HepG2 (cell line): ENCODE results near the gene SEPTIN10. TPM values are rescaled to one million over a fixed set of nuclear protein-coding genes. Genes with fewer than 3 reads are reported as not detected.

ENCODE experiments used
- BHLHE40 ChIP-seq: IDR thresholded peaks from 2 replicates; pipeline ENCODE4 v1.6.1; 2011; ENCODE audit warnings: low read length, improper control_type of control experiment
- CBX5 ChIP-seq: sonication (generic); formaldehyde crosslinking; IDR thresholded peaks from 2 replicates; pipeline ENCODE4 v1.4.0; 2020; ENCODE audit warnings: missing genetic modification reagents, borderline replicate concordance
- GATA4 ChIP-seq: sonication (generic); IDR thresholded peaks from 2 replicates; pipeline ENCODE4 v1.6.1; 2016; ENCODE audit warnings: antibody characterized with exemption, low read depth, borderline replicate concordance
- HOXD1 ChIP-seq: sonication (generic); formaldehyde crosslinking; IDR thresholded peaks from 2 replicates; pipeline ENCODE4 v1.5.0; 2020; ENCODE audit warnings: missing genetic modification reagents
- ISL2 ChIP-seq: sonication (generic); formaldehyde crosslinking; IDR thresholded peaks from 2 replicates; pipeline ENCODE4 v1.5.0; 2020; ENCODE audit warnings: missing genetic modification reagents
- MAF1 ChIP-seq: sonication (generic); formaldehyde crosslinking; IDR thresholded peaks from 2 replicates; pipeline ENCODE4 v1.5.0; 2020; ENCODE audit warnings: missing genetic modification reagents, borderline replicate concordance
- MAZ ChIP-seq, 2 experiments: sonication (generic) in 1 of 2; formaldehyde crosslinking in 1 of 2; IDR thresholded peaks; 2 replicates each; pipeline versions ENCODE4 v1.5.0 to v1.6.1; 2012 to 2020; ENCODE audit warnings: low read depth in 2 of 2, mild to moderate bottlenecking in 2 of 2, borderline replicate concordance in 1 of 2, improper control_type of control experiment in 1 of 2, low read length in 1 of 2, missing genetic modification reagents in 1 of 2, moderate library complexity in 1 of 2
- PHF20 ChIP-seq: sonication (generic); formaldehyde crosslinking; IDR thresholded peaks from 2 replicates; pipeline ENCODE4 v1.5.0; 2020; ENCODE audit warnings: mild to moderate bottlenecking, missing genetic modification reagents
- SIN3A ChIP-seq: IDR thresholded peaks from 2 replicates; pipeline ENCODE4 v1.6.1; 2011; ENCODE audit warnings: low read depth, mild to moderate bottlenecking, control low read depth, low read length, borderline replicate concordance
- STAT5B ChIP-seq: sonication (generic); formaldehyde crosslinking; IDR thresholded peaks from 2 replicates; pipeline ENCODE4 v1.4.0; 2020; ENCODE audit warnings: missing genetic modification reagents
- ZBTB34 ChIP-seq: sonication (generic); formaldehyde crosslinking; IDR thresholded peaks from 2 replicates; pipeline ENCODE4 v1.8.0; 2022; ENCODE audit warnings: mild to moderate bottlenecking, missing genetic modification reagents
- ZNF318 ChIP-seq: sonication (generic); formaldehyde crosslinking; IDR thresholded peaks from 2 replicates; pipeline ENCODE4 v1.4.0; 2020; ENCODE audit warnings: mild to moderate bottlenecking, missing genetic modification reagents
- ZNF335 ChIP-seq: sonication (generic); formaldehyde crosslinking; IDR thresholded peaks from 2 replicates; pipeline ENCODE4 v1.4.0; 2020; ENCODE audit warnings: missing genetic modification reagents
- ZNF549 ChIP-seq: sonication (generic); formaldehyde crosslinking; IDR thresholded peaks from 2 replicates; pipeline ENCODE4 v1.5.0; 2020; ENCODE audit warnings: missing genetic modification reagents
- ZNF7 ChIP-seq: IDR thresholded peaks from 2 replicates; pipeline ENCODE4 v1.6.1; 2016; ENCODE audit warnings: missing biosample characterization, missing genetic modification reagents
- ZNF839 ChIP-seq: sonication (generic); formaldehyde crosslinking; IDR thresholded peaks from 2 replicates; pipeline ENCODE4 v1.4.0; 2020; ENCODE audit warnings: missing genetic modification reagents, mild to moderate bottlenecking, borderline replicate concordance
- ZSCAN25 ChIP-seq: sonication (generic); formaldehyde crosslinking; IDR thresholded peaks from 2 replicates; pipeline ENCODE4 v1.8.0; 2022; ENCODE audit warnings: mild to moderate bottlenecking, missing genetic modification reagents
- polyA plus RNA-seq, 8 experiments: library from polyadenylated mRNA; depleted of rRNA in 3 of 8; stranded (reverse) in 7 of 8; unstranded in 1 of 8; fragments of >200 nt; fragmentation: Illumina TruSeq in 4 of 8; extraction: Trizol in 4 of 8; gene quantifications; 2 replicates each; pipeline versions ENCODE4 v1.2.1 to v1.2.3, GENCODE V29; 2011 to 2016; ENCODE audit warnings: low read depth in 4 of 8, missing spikeins in 1 of 8, mixed read lengths in 1 of 8; ENCODE audit not compliant: insufficient read depth in 1 of 8
- total RNA-seq, 5 experiments: library from RNA; depleted of rRNA; stranded (reverse); fragments of >200 nt; fragmentation: Illumina TruSeq; extraction: Trizol; gene quantifications; 2 replicates each; pipeline ENCODE4 v1.2.3, GENCODE V29; 2016; ENCODE audit warnings: low read depth in 1 of 5
- TF ChIP-seq, protein P1 (sequence below): sonication (generic); formaldehyde crosslinking; IDR thresholded peaks from 2 replicates; pipeline ENCODE4 v1.9.0; 2021; ENCODE audit warnings: missing genetic modification reagents, mild to moderate bottlenecking, borderline replicate concordance

The SEPTIN10 gene
- total and polyA plus RNA-seq, 2 of the 13 experiments (the other 11 are each of a cell fraction or from before 2014, with no cell fraction given), result 45.8 to 67.5 TPM

- 0 out of 2 replicates have a peak, but pooled peaks have one; percentile 17 for TF ChIP-seq MAZ (IDR thresholded peaks at IDR 0.05; ENCODE audit: borderline replicate concordance, low read depth, low read length)
- TF ChIP-seq MAZ (CRISPR knock-in tag; IDR thresholded peaks at IDR 0.05; ENCODE audit: low read depth), result no peak
- TF ChIP-seq BHLHE40, result 0 out of 2 replicates have a peak, but pooled peaks have one; percentile 25
- no peak for TF ChIP-seq ZBTB34 (CRISPR knock-in tag)
- TF ChIP-seq PHF20 (CRISPR knock-in tag), result no peak
- no peak for TF ChIP-seq ZNF318 (CRISPR knock-in tag)
- TF ChIP-seq ISL2 (CRISPR knock-in tag), result no peak
- TF ChIP-seq ZNF7 (CRISPR knock-in tag), result no peak
- TF ChIP-seq GATA4, result no peak
- TF ChIP-seq ZNF839, result 0 out of 2 replicates have a peak, but pooled peaks have one; percentile 49
- TF ChIP-seq ZSCAN25 (CRISPR knock-in tag), result no peak
- TF ChIP-seq, protein P1, sequence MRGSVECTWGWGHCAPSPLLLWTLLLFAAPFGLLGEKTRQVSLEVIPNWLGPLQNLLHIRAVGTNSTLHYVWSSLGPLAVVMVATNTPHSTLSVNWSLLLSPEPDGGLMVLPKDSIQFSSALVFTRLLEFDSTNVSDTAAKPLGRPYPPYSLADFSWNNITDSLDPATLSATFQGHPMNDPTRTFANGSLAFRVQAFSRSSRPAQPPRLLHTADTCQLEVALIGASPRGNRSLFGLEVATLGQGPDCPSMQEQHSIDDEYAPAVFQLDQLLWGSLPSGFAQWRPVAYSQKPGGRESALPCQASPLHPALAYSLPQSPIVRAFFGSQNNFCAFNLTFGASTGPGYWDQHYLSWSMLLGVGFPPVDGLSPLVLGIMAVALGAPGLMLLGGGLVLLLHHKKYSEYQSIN (CRISPR knock-in tag), result no peak
- TF ChIP-seq ZNF549 (CRISPR knock-in tag), result no peak
- TF ChIP-seq SIN3A, result no peak
- no peak for TF ChIP-seq STAT5B (CRISPR knock-in tag)
- no peak for TF ChIP-seq MAF1 (CRISPR knock-in tag)
- no peak; the same call in 1 of the 2 replicates for TF ChIP-seq ZNF335 (CRISPR knock-in tag)
- TF ChIP-seq CBX5 (CRISPR knock-in tag), result peak; percentile 87; the same call in 1 of the 2 replicates
- no peak for TF ChIP-seq HOXD1
Measured at GRCh38 chr2:109630441-109631430, 17.0 kb upstream of the SEPTIN10 start (continued).
